MCF 10A (cell line): ENCODE measurements around the gene BAG1. TPM values are rescaled to one million over a fixed set of nuclear protein-coding genes. Genes with fewer than 3 reads are reported as not detected.

Experiments used
- BruUV-seq: library from RNA; stranded (reverse); fragments of 400-500 nt; replicated peaks from 2 replicates; lab custom pipeline; 2021; lab: Mats Ljungman, UMichigan
- CTCF ChIA-PET: fragments of 300-600 bp; sonication (Branson Sonifier 250); formaldehyde crosslinking; extraction: SDS; loops from one replicate; lab custom pipeline; 2021; ENCODE audit warnings: antibody characterized with exemption, inconsistent platforms; lab: Yijun Ruan, JAX
- POLR2A ChIA-PET: fragments of 300-600, 350-650 bp; sonication (Branson Sonifier 250); formaldehyde crosslinking; extraction: SDS; loops from one replicate; lab custom pipeline; 2020; ENCODE audit warnings: antibody characterized with exemption, inconsistent platforms; lab: Yijun Ruan, JAX
- DNase-seq: peaks from one replicate; pipeline ENCODE4 v3.0.0-alpha.2; 2018; ENCODE audit not compliant: unreplicated experiment
- H3K27ac Mint-ChIP-seq: one replicate; pipeline ENCODE4 v1.8.0; 2022; ENCODE audit warnings: mild to moderate bottlenecking, low read depth, mixed read lengths; ENCODE audit not compliant: unreplicated experiment
- H3K27me3 Mint-ChIP-seq: one replicate; pipeline ENCODE4 v1.8.0; 2022; ENCODE audit warnings: mixed read lengths; ENCODE audit not compliant: insufficient read depth, unreplicated experiment
- H3K36me3 Mint-ChIP-seq: one replicate; pipeline ENCODE4 v1.8.0; 2022; ENCODE audit warnings: mild to moderate bottlenecking, moderate library complexity, mixed read lengths; ENCODE audit not compliant: insufficient read depth, unreplicated experiment
- H3K4me1 Mint-ChIP-seq: one replicate; pipeline ENCODE4 v1.8.0; 2022; ENCODE audit warnings: mixed read lengths; ENCODE audit not compliant: insufficient read depth, unreplicated experiment
- H3K4me3 Mint-ChIP-seq: one replicate; pipeline ENCODE4 v1.8.0; 2022; ENCODE audit warnings: mild to moderate bottlenecking, moderate library complexity, mixed read lengths; ENCODE audit not compliant: unreplicated experiment
- H3K9me3 Mint-ChIP-seq: one replicate; pipeline ENCODE4 v1.8.0; 2022; ENCODE audit warnings: mixed read lengths; ENCODE audit not compliant: unreplicated experiment
- CTCF ChIP-seq: fragments of 200-600 bp; IDR thresholded peaks from one replicate; pipeline ENCODE4 v1.8.0; 2022; ENCODE audit warnings: antibody characterized with exemption, mild to moderate bottlenecking; ENCODE audit not compliant: unreplicated experiment
- intact Hi-C: fragments of 100-400 bp; cut with micrococcal nuclease; formaldehyde crosslinking; loops from 2 replicates; pipeline ENCODE4 v1.14.1; 2022
- total RNA-seq: library from RNA; stranded (reverse); gene quantifications from 2 replicates; pipeline ENCODE4 v1.2.3, GENCODE V29; 2022

BAG1 gene
- total RNA-seq, 1 experiment from 2014 or later = 91.8 TPM

GRCh38 chr9:33225319-33226147 is 39.0 kb downstream of the BAG1 start:
- H3K9me3 Mint-ChIP-seq = no peaks in the 10 kb centered on the region
- no peak overlapping the region for H3K4me3 Mint-ChIP-seq
- H3K27ac Mint-ChIP-seq = no peak overlapping the region
- ChIA-PET CTCF (interaction anchor here (0.6 to 3.9 kb wide), 50 partner anchors 9 to 634 kb away, joined by 3 to 32 read pairs (median 4); partner anchors contain the start of genes B4GALT1, BAG1, CHMP5 and NOL6), POLR2A (interaction anchor here (0.6 to 6.7 kb wide), 23 partner anchors 10 to 285 kb away, joined by 3 to 53 read pairs (median 4); partner anchors contain the start of genes BAG1, CHMP5, NFX1 and SMU1)
- BruUV-seq = no TSS peak
- H3K4me1 Mint-ChIP-seq = peaks cover 33% of the 10 kb centered on the region
- DNase-seq = peak; percentile 83
- no peaks in the 10 kb centered on the region for H3K27me3 Mint-ChIP-seq
- H3K36me3 Mint-ChIP-seq = no peaks in the 10 kb centered on the region
- intact Hi-C loops = loop anchor here (1.0 to 10.0 kb wide), 4 partner anchors 61 to 641 kb away; no protein-coding TSS in a partner anchor
- peak; percentile 52 for TF ChIP-seq CTCF

- Mint-ChIP-seq H3K9me3 (no peaks in the 10 kb centered on the region), H3K4me3 (no peak overlapping the region), H3K27me3 (no peaks in the 10 kb centered on the region), H3K36me3 (no peaks in the 10 kb centered on the region), H3K27ac (no peak overlapping the region), H3K4me1 (peaks cover 18% of the 10 kb centered on the region)
- CTCF ChIA-PET = interaction anchor here (0.7 to 1.4 kb wide), 9 partner anchors 18 to 397 kb away, joined by 3 to 4 read pairs (median 3); no protein-coding TSS in a partner anchor
- intact Hi-C loops = loop anchor here (2.0 to 10.0 kb wide), 2 partner anchors 59 to 639 kb away; no protein-coding TSS in a partner anchor
- no TSS peak for BruUV-seq
- DNase-seq = no peak
- no peak for TF ChIP-seq CTCF
- POLR2A ChIA-PET = interaction anchor here (0.6 to 6.7 kb wide), 5 partner anchors 62 to 199 kb away, joined by 3 to 53 read pairs (median 3); partner anchors contain the start of gene DNAJA1
Measured at GRCh38 chr9:33223696-33224095, 40.8 kb downstream of the BAG1 start.

DNA sequence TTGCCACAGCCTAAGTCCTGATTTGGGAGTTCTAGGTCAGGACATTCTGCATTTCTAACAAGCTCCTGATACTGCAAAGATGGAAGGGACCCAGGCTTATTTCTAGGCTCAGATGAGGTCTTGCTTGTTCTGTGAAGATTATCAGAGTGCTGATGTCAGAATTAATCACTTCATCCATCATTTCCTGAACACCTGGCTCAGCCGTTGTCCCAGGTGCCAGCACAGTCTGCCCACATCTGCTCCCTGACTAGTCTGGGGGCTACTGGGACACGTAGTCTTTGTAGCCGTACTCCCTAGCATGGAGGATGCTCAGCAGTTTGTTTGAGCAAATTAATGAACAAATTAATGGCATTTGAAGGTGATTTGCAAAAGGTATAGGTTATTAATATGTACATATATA is 42.5 kb downstream of the BAG1 start:
- peaks cover 11% of the 10 kb centered on the region for H3K4me1 Mint-ChIP-seq

More for the DNA sequence above, 42.5 kb downstream of the BAG1 start:
- CTCF ChIA-PET = interaction anchor here (0.7 kb wide), 1 partner anchor 72 kb away, joined by 4 read pairs; no protein-coding TSS in a partner anchor
- POLR2A ChIA-PET = interaction anchor here (0.7 to 1.0 kb wide), 2 partner anchors 71 to 141 kb away, joined by 3 to 4 read pairs; no protein-coding TSS in a partner anchor
- no peak for DNase-seq
- BruUV-seq = no TSS peak
- no peak for TF ChIP-seq CTCF
- no peak overlapping the region for H3K27ac Mint-ChIP-seq
- intact Hi-C loops = loop anchor here (10.0 kb wide), 1 partner anchor 637 kb away; no protein-coding TSS in a partner anchor
- no peaks in the 10 kb centered on the region for H3K27me3 Mint-ChIP-seq
- H3K36me3 Mint-ChIP-seq = no peaks in the 10 kb centered on the region
- H3K4me3 Mint-ChIP-seq = no peak overlapping the region
- no peaks in the 10 kb centered on the region for H3K9me3 Mint-ChIP-seq
